Measurements from ENCODE around the gene TSC2. TPM values are rescaled to one million over a fixed set of nuclear protein-coding genes. Genes with fewer than 3 reads are reported as not detected.

TSC2 gene
- total and polyA plus RNA-seq, 9 of the 15 experiments (the other 6 are each of a cell fraction or from before 2014, with no cell fraction given), result 1.3 to 68.1 (median 16.6) TPM

- in situ Hi-C loops (cut with MboI), result no loop called here
- H3K9ac ChIP-seq (ENCODE audit: insufficient read depth in 1 of 2, low read depth in 2 of 2, low read length in 2 of 2), result peak overlapping the region in 1 of 2 experiments; percentile 71; a peak in 2 of 4 replicates
- H3K9me3 ChIP-seq (replicated peaks; ENCODE audit: control insufficient read depth, insufficient read depth, low read depth, low read length), result no peaks in the 10 kb centered on the region
Observed at GRCh38 chr16:2029350-2029749, 18.4 kb upstream of the TSC2 start.

GRCh38 chr16:2030036-2030435, 17.7 kb upstream of the TSC2 start:
- no peak for DNase-seq (ENCODE audit: extremely low read depth in 1 of 4, low spot score in 3 of 4)

More at GRCh38 chr16:2029350-2029749, 18.4 kb upstream of the TSC2 start:
- peaks cover 3% of the 10 kb centered on the region for H3K9me1 ChIP-seq (ENCODE audit: control insufficient read depth, insufficient read depth, low read length)
- WGBS (ENCODE audit: insufficient coverage, low coverage, missing lambda C conversion rate), result no CpG with 5 or more reads among the region's 22 CpGs
- FAIRE-seq (no peak), DNase-seq (ENCODE audit: extremely low read depth in 1 of 4, low spot score in 3 of 4) (no peak), ATAC-seq (no peak)
- TF ChIP-seq ZNF311 (CRISPR knock-in tag; IDR thresholded peaks at IDR 0.05), result no peak
- peak; percentile 67 for TF ChIP-seq EGR1 (conservative IDR thresholded peaks at IDR 0.05)
- no peak overlapping the region for H3K4me2 ChIP-seq (ENCODE audit: insufficient read depth, low read length)
- intact Hi-C loops (cut with micrococcal nuclease), result no loop called here
- H3K4me3 ChIP-seq, result no peak overlapping the region
- H3K27ac ChIP-seq (ENCODE audit: extremely low read depth, low read depth, low read length), result no peak overlapping the region
- no peaks in the 10 kb centered on the region for H3K27me3 ChIP-seq (ENCODE audit: control insufficient read depth in 2 of 2, insufficient read depth in 2 of 2, low read length in 2 of 2)
- peaks cover 25 to 83% of the 10 kb centered on the region in 2 experiments for H3K4me1 ChIP-seq (replicated peaks in 1 of 2; ENCODE audit: control insufficient read depth in 2 of 2, insufficient read depth in 2 of 2, low read length in 2 of 2)
- peaks cover 7% of the 10 kb centered on the region; the same call in 1 of the 3 replicates for H3K36me3 ChIP-seq (ENCODE audit: control insufficient read depth, insufficient read depth, low read length)
- BruUV-seq (replicated peaks), result no TSS peak
- CTCF ChIA-PET (ENCODE audit: low intra/inter-chr PET ratio), result no interaction called here
- POLR2A ChIA-PET, result interaction anchor here (0.8 to 1.5 kb wide), 2 partner anchors 12 to 126 kb away, joined by 3 to 6 read pairs; partner anchors contain the start of gene TRAF7
- H4K20me1 ChIP-seq (replicated peaks; ENCODE audit: control insufficient read depth, insufficient read depth, low read length), result 0 out of 2 replicates have a peak, but pooled peaks cover 7% of the 10 kb centered on the region
- H2AFZ ChIP-seq (ENCODE audit: low read depth, low read length), result no peak overlapping the region
- peaks cover 21% of the 10 kb centered on the region for H3K79me2 ChIP-seq (ENCODE audit: control insufficient read depth, insufficient read depth, low read length)

More at GRCh38 chr16:2030036-2030435, 17.7 kb upstream of the TSC2 start:
- no TSS peak for BruUV-seq (replicated peaks)
- 78% methylated on average over 11 of the region's 11 CpGs for WGBS (ENCODE audit: insufficient coverage, low coverage, missing lambda C conversion rate)
- intact Hi-C loops (cut with micrococcal nuclease) (no loop called here), in situ Hi-C loops (cut with MboI) (no loop called here)
- 0 out of 2 replicates have a peak, but pooled peaks cover 7% of the 10 kb centered on the region for H4K20me1 ChIP-seq (replicated peaks; ENCODE audit: control insufficient read depth, insufficient read depth, low read length)
- H3K36me3 ChIP-seq (ENCODE audit: control insufficient read depth, insufficient read depth, low read length), result peaks cover 7% of the 10 kb centered on the region; the same call in 1 of the 3 replicates
- no peak overlapping the region for H3K27ac ChIP-seq (ENCODE audit: extremely low read depth, low read depth, low read length)
- no peak overlapping the region for H3K4me2 ChIP-seq (ENCODE audit: insufficient read depth, low read length)
- TF ChIP-seq AFF4 (CRISPR knock-in tag; IDR thresholded peaks at IDR 0.05), result no peak
- peak; percentile 98 for TF ChIP-seq ZBTB33 (CRISPR knock-in tag; IDR thresholded peaks at IDR 0.05)
- H3K27me3 ChIP-seq (ENCODE audit: control insufficient read depth in 2 of 2, insufficient read depth in 2 of 2, low read length in 2 of 2), result no peaks in the 10 kb centered on the region
- H3K9me1 ChIP-seq (ENCODE audit: control insufficient read depth, insufficient read depth, low read length), result peaks cover 3% of the 10 kb centered on the region
- H3K4me3 ChIP-seq, result no peak overlapping the region
- H3K4me1 ChIP-seq (replicated peaks in 1 of 2; ENCODE audit: control insufficient read depth in 2 of 2, insufficient read depth in 2 of 2, low read length in 2 of 2), result peaks cover 25 to 86% of the 10 kb centered on the region in 2 experiments
- ChIA-PET CTCF (ENCODE audit: low intra/inter-chr PET ratio) (no interaction called here), POLR2A (interaction anchor here (0.6 to 1.5 kb wide), 3 partner anchors 11 to 125 kb away, joined by 3 to 6 read pairs (median 3); partner anchors contain the start of gene TRAF7)
- H2AFZ ChIP-seq (ENCODE audit: low read depth, low read length), result no peak overlapping the region
- peak overlapping the region in 1 of 2 experiments; percentile 55; a peak in 1 of 4 replicates for H3K9ac ChIP-seq (ENCODE audit: insufficient read depth in 1 of 2, low read depth in 2 of 2, low read length in 2 of 2)
- H3K79me2 ChIP-seq (ENCODE audit: control insufficient read depth, insufficient read depth, low read length), result peaks cover 25% of the 10 kb centered on the region
- no peak for ATAC-seq
- FAIRE-seq, result no peak
- no peaks in the 10 kb centered on the region for H3K9me3 ChIP-seq (replicated peaks; ENCODE audit: control insufficient read depth, insufficient read depth, low read depth, low read length)

Data from K562 (cell line).